AG04450 (cell line): ENCODE data around the gene RXFP4. TPM values are rescaled to one million over a fixed set of nuclear protein-coding genes. Genes with fewer than 3 reads are reported as not detected.

Experiments used
- CTCF ChIA-PET: fragments of 300-600, 350-600 bp; formaldehyde crosslinking; extraction: SDS; loops from one replicate; lab custom pipeline; 2022; ENCODE audit warnings: antibody characterized with exemption, inconsistent platforms; lab: Charles Lee
- POLR2A ChIA-PET: fragments of 350-600 bp; formaldehyde crosslinking; extraction: SDS; loops from one replicate; lab custom pipeline; 2021; ENCODE audit warnings: antibody characterized with exemption, inconsistent platforms; lab: Yijun Ruan, JAX
- DNase-seq: peaks from one replicate; pipeline ENCODE4 v3.0.0-alpha.2; 2011; ENCODE audit warnings: low read depth, low spot score
- H3K27ac ChIP-seq: one replicate; pipeline ENCODE4 v1.5.1; 2012; ENCODE audit warnings: low read depth, low read length, control low read depth
- H3K27me3 ChIP-seq: one replicate; pipeline ENCODE4 v1.6.0; 2012; ENCODE audit warnings: low read length; ENCODE audit not compliant: control insufficient read depth, insufficient read depth
- H3K4me3 ChIP-seq: 2 replicates; pipeline ENCODE4 v1.5.1; 2011; ENCODE audit warnings: mild to moderate bottlenecking, low read depth, low read length, control low read depth
- H3K9me3 ChIP-seq: 2 replicates; pipeline ENCODE4 v1.5.1; 2012; ENCODE audit warnings: low read length; ENCODE audit not compliant: control insufficient read depth, insufficient read depth
- CTCF ChIP-seq: IDR thresholded peaks from 2 replicates; pipeline ENCODE4 v1.5.1; 2011; ENCODE audit warnings: low read depth, low read length, control low read depth, inconsistent platforms
- polyA plus RNA-seq: library from polyadenylated mRNA; depleted of rRNA; stranded (reverse); fragments of >200 nt; gene quantifications from 2 replicates; pipeline ENCODE4 v1.2.3, GENCODE V29; 2011

Gene RXFP4
- polyA plus RNA-seq, 1 experiment: not detected

- peak overlapping the region; percentile 77 for H3K27ac ChIP-seq
- ChIA-PET POLR2A (interaction anchor here (0.7 to 1.7 kb wide), 7 partner anchors 10 to 148 kb away, joined by 3 to 8 read pairs (median 3); no protein-coding TSS in a partner anchor), CTCF (interaction anchor here (0.7 to 2.5 kb wide), 2 partner anchors 15 to 56 kb away, joined by 6 to 12 read pairs; no protein-coding TSS in a partner anchor)
- DNase-seq: no peak
- no peak for TF ChIP-seq CTCF
- H3K27me3 ChIP-seq: no peaks in the 10 kb centered on the region
- H3K9me3 ChIP-seq: no peaks in the 10 kb centered on the region; the same call in 1 of the 2 replicates
- peak overlapping the region; percentile 97 for H3K4me3 ChIP-seq
These were observed 7.8 kb upstream of the RXFP4 start for GRCh38 chr1:155933591-155934096.

- TF ChIP-seq CTCF: peak; percentile 12; the same call in 1 of the 2 replicates
These were observed 7.1 kb upstream of the RXFP4 start, which contains the start of gene KHDC4 for GRCh38 chr1:155934097-155934935. Gene KHDC4, minus strand, starts transcription at chr1:155934413. Its CDS starts 40 bp downstream, at chr1:155934373.

GRCh38 chr1:155934936-155935590, 6.4 kb upstream of the RXFP4 start:
- Histone ChIP-seq H3K4me3 (peak overlapping the region; percentile 97), H3K27me3 (no peaks in the 10 kb centered on the region), H3K9me3 (no peaks in the 10 kb centered on the region; the same call in 1 of the 2 replicates), H3K27ac (peak overlapping the region; percentile 81)
- POLR2A ChIA-PET: interaction anchor here (1.6 to 1.7 kb wide), 2 partner anchors 8 to 57 kb away, joined by 4 to 8 read pairs; no protein-coding TSS in a partner anchor
- DNase-seq: no peak
- TF ChIP-seq CTCF: no peak
- CTCF ChIA-PET: interaction anchor here (0.6 to 1.3 kb wide), 2 partner anchors 55 to 131 kb away, joined by 3 to 5 read pairs; no protein-coding TSS in a partner anchor

More at GRCh38 chr1:155934097-155934935, 7.1 kb upstream of the RXFP4 start, which contains the start of gene KHDC4:
- ChIA-PET CTCF (interaction anchor here (0.6 to 2.5 kb wide), 3 partner anchors 55 to 132 kb away, joined by 3 to 12 read pairs (median 5); no protein-coding TSS in a partner anchor), POLR2A (interaction anchor here (0.6 to 1.7 kb wide), 8 partner anchors 9 to 147 kb away, joined by 3 to 8 read pairs (median 3); no protein-coding TSS in a partner anchor)
- Histone ChIP-seq H3K4me3 (peak within 1 kb of the TSS; percentile 97), H3K27me3 (no peaks in the 10 kb centered on the region), H3K9me3 (no peaks in the 10 kb centered on the region; the same call in 1 of the 2 replicates), H3K27ac (peak within 1 kb of the TSS; percentile 81)
- peak; percentile 96 for DNase-seq

- CTCF ChIA-PET: interaction anchor here (0.5 to 3.8 kb wide), 11 partner anchors 20 to 128 kb away, joined by 3 to 57 read pairs (median 4); partner anchors contain the start of genes ARHGEF2, LAMTOR2 and UBQLN4
- no peak for DNase-seq
- no peak overlapping the region for H3K4me3 ChIP-seq
These were observed 3.2 kb upstream of the RXFP4 start for GRCh38 chr1:155938220-155938627.

More at GRCh38 chr1:155938220-155938627, 3.2 kb upstream of the RXFP4 start:
- no peak overlapping the region for H3K27ac ChIP-seq
- POLR2A ChIA-PET: interaction anchor here (0.7 to 1.7 kb wide), 6 partner anchors 22 to 52 kb away, joined by 3 to 8 read pairs (median 6); no protein-coding TSS in a partner anchor
- H3K27me3 ChIP-seq: no peaks in the 10 kb centered on the region
- peak; percentile 73 for TF ChIP-seq CTCF
- no peaks in the 10 kb centered on the region; the same call in 1 of the 2 replicates for H3K9me3 ChIP-seq
